HEK293 (cell line): ENCODE measurements around the gene TTC34.

Experiments used
- TSHZ1 ChIP-seq: fragments of 450-650 bp; formaldehyde crosslinking; IDR thresholded peaks from 2 replicates; pipeline ENCODE4 v1.5.1; 2016; ENCODE audit warnings: missing biosample characterization, missing genetic modification characterization, borderline replicate concordance
- ZNF138 ChIP-seq: fragments of 450-650 bp; formaldehyde crosslinking; IDR thresholded peaks from 2 replicates; pipeline ENCODE4 v1.5.1; 2016; ENCODE audit warnings: missing biosample characterization, missing genetic modification characterization, borderline replicate concordance
- ZNF19 ChIP-seq: fragments of 450-650 bp; formaldehyde crosslinking; IDR thresholded peaks from 2 replicates; pipeline ENCODE4; 2016; ENCODE audit warnings: missing biosample characterization, missing genetic modification characterization, low read depth
- ZNF274 ChIP-seq, 2 experiments: fragments of 200-500 bp in 1 of 2; fragments of 450-650 bp in 1 of 2; sonication (Bioruptor generic) in 1 of 2; formaldehyde crosslinking in 1 of 2; IDR thresholded peaks; 2 replicates each; pipeline versions ENCODE4 v1.5.1 to v1.6.1; 2014 to 2016; ENCODE audit warnings: borderline replicate concordance in 1 of 2, inconsistent platforms in 1 of 2, low read length in 1 of 2, missing biosample characterization in 1 of 2, missing genetic modification characterization in 1 of 2
- ZNF302 ChIP-seq: fragments of 450-650 bp; formaldehyde crosslinking; IDR thresholded peaks from 2 replicates; pipeline ENCODE4 v1.5.1; 2016; ENCODE audit warnings: missing biosample characterization, missing genetic modification characterization, low read depth
- ZNF530 ChIP-seq: fragments of 450-650 bp; formaldehyde crosslinking; IDR thresholded peaks from 2 replicates; pipeline ENCODE4 v1.5.1; 2016; ENCODE audit warnings: low read depth, missing biosample characterization, missing genetic modification characterization
- ZNF664 ChIP-seq: fragments of 450-650 bp; formaldehyde crosslinking; IDR thresholded peaks from 2 replicates; pipeline ENCODE4 v1.5.1; 2016; ENCODE audit warnings: missing biosample characterization, missing genetic modification characterization
- ZNF777 ChIP-seq: fragments of 450-650 bp; formaldehyde crosslinking; IDR thresholded peaks from 2 replicates; pipeline ENCODE4 v1.5.1; 2017; ENCODE audit warnings: missing biosample characterization, missing genetic modification characterization, borderline replicate concordance

GRCh38 chr1:2631136-2632050 is 170.1 kb downstream of the TTC34 start:
- TF ChIP-seq ZNF777 (no peak), ZNF274 (IDR thresholded peaks at IDR 0.05; ENCODE audit: low read length) (no peak), ZNF274 (tag by site-specific recombination; IDR thresholded peaks at IDR 0.05; ENCODE audit: borderline replicate concordance) (no peak), ZNF664 (tag by site-specific recombination) (no peak), ZNF19 (tag by site-specific recombination) (no peak), ZNF138 (tag by site-specific recombination) (no peak), TSHZ1 (tag by site-specific recombination) (no peak), ZNF530 (tag by site-specific recombination) (no peak), ZNF302 (tag by site-specific recombination) (no peak)
